Measurements from ENCODE around the gene KDM2B.

The KDM2B gene

GRCh38 chr12:121503395-121503794 is 77.4 kb downstream of the KDM2B start:
- TF ChIP-seq, protein P1, sequence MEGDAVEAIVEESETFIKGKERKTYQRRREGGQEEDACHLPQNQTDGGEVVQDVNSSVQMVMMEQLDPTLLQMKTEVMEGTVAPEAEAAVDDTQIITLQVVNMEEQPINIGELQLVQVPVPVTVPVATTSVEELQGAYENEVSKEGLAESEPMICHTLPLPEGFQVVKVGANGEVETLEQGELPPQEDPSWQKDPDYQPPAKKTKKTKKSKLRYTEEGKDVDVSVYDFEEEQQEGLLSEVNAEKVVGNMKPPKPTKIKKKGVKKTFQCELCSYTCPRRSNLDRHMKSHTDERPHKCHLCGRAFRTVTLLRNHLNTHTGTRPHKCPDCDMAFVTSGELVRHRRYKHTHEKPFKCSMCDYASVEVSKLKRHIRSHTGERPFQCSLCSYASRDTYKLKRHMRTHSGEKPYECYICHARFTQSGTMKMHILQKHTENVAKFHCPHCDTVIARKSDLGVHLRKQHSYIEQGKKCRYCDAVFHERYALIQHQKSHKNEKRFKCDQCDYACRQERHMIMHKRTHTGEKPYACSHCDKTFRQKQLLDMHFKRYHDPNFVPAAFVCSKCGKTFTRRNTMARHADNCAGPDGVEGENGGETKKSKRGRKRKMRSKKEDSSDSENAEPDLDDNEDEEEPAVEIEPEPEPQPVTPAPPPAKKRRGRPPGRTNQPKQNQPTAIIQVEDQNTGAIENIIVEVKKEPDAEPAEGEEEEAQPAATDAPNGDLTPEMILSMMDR (IDR thresholded peaks at IDR 0.05; ENCODE audit: insufficient read depth, low read length, poor library complexity, severe bottlenecking) = no peak
- DNase-seq (ENCODE audit: extremely low read depth, insufficient read length) = no peak
- Histone ChIP-seq H3K4me3 (replicated peaks; ENCODE audit: low read depth, low read length) (no peak overlapping the region), H3K36me3 (ENCODE audit: control insufficient read depth, insufficient read depth, low read length) (peaks cover 13% of the 10 kb centered on the region), H3K27me3 (replicated peaks; ENCODE audit: control insufficient read depth, insufficient read depth, low read length) (no peaks in the 10 kb centered on the region)

DNA sequence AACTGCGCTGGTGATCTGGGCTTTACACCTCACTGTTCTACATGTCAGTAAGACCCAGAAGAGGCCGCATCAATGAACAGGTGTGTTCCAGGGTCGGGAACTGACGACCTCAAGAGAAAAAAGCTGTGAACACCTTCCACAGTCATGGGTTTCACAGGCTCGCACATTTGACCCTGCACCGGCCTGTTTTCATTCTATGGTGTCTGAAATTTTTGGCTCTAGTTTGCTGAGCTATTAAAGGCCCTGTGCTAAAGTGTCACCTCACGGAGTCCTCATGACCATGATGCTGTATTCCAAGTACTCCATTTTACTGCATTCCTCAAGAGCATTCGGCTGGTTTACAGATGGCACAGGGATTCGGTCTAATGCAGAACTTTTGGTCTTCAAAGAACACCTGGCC is 78.9 kb downstream of the KDM2B start:
- Histone ChIP-seq H3K36me3 (ENCODE audit: control insufficient read depth, insufficient read depth, low read length) (peaks cover 10% of the 10 kb centered on the region), H3K27me3 (replicated peaks; ENCODE audit: control insufficient read depth, insufficient read depth, low read length) (no peaks in the 10 kb centered on the region), H3K4me3 (replicated peaks; ENCODE audit: low read depth, low read length) (no peak overlapping the region)
- TF ChIP-seq, protein P1 (IDR thresholded peaks at IDR 0.05; ENCODE audit: insufficient read depth, low read length, poor library complexity, severe bottlenecking) = no peak
- DNase-seq (ENCODE audit: extremely low read depth, insufficient read length) = no peak

- Histone ChIP-seq H3K4me3 (replicated peaks; ENCODE audit: low read depth, low read length) (no peak overlapping the region), H3K27me3 (replicated peaks; ENCODE audit: control insufficient read depth, insufficient read depth, low read length) (no peaks in the 10 kb centered on the region), H3K36me3 (ENCODE audit: control insufficient read depth, insufficient read depth, low read length) (peaks cover 11% of the 10 kb centered on the region)
- DNase-seq (ENCODE audit: extremely low read depth, insufficient read length) = peak; percentile 67
- TF ChIP-seq, protein P1 (IDR thresholded peaks at IDR 0.05; ENCODE audit: insufficient read depth, low read length, poor library complexity, severe bottlenecking) = peak; percentile 98
Measured at GRCh38 chr12:121499929-121500793, 80.7 kb downstream of the KDM2B start.

- no peaks in the 10 kb centered on the region for H3K27me3 ChIP-seq (replicated peaks; ENCODE audit: control insufficient read depth, insufficient read depth, low read length)
- TF ChIP-seq, protein P1 (IDR thresholded peaks at IDR 0.05; ENCODE audit: insufficient read depth, low read length, poor library complexity, severe bottlenecking) = no peak
- H3K4me3 ChIP-seq (replicated peaks; ENCODE audit: low read depth, low read length) = no peak overlapping the region
- no peak for DNase-seq (ENCODE audit: extremely low read depth, insufficient read length)
- H3K36me3 ChIP-seq (ENCODE audit: control insufficient read depth, insufficient read depth, low read length) = peaks cover 11% of the 10 kb centered on the region
Measured at GRCh38 chr12:121495746-121496145, 85.1 kb downstream of the KDM2B start.

GRCh38 chr12:121494093-121494787 is 86.6 kb downstream of the KDM2B start:
- H3K27me3 ChIP-seq (replicated peaks; ENCODE audit: control insufficient read depth, insufficient read depth, low read length) = no peaks in the 10 kb centered on the region
- TF ChIP-seq, protein P1 (IDR thresholded peaks at IDR 0.05; ENCODE audit: insufficient read depth, low read length, poor library complexity, severe bottlenecking) = peak; percentile 95
- peaks cover 20% of the 10 kb centered on the region for H3K36me3 ChIP-seq (ENCODE audit: control insufficient read depth, insufficient read depth, low read length)
- no peak overlapping the region for H3K4me3 ChIP-seq (replicated peaks; ENCODE audit: low read depth, low read length)
- DNase-seq (ENCODE audit: extremely low read depth, insufficient read length) = no peak

Measured in GM06990 (cell line).